Karpas-422 (cell line): ENCODE data around the gene ADAMTS17. TPM values are rescaled to one million over a fixed set of nuclear protein-coding genes. Genes with fewer than 3 reads are reported as not detected.

Experiments used
- DNase-seq: peaks from one replicate; pipeline ENCODE4 v3.0.0-alpha.2; 2015
- H2AFZ ChIP-seq: fragments of 200-600 bp; sonication (generic); 2 replicates; pipeline ENCODE4 v1.6.1; 2014; ENCODE audit warnings: antibody characterized with exemption, low read length, mixed read lengths
- H3K27ac ChIP-seq: fragments of 200-600 bp; sonication (generic); 2 replicates; pipeline ENCODE4 v1.5.1; 2014; ENCODE audit warnings: mild to moderate bottlenecking, low read length, moderate library complexity
- H3K27me3 ChIP-seq: fragments of 200-600 bp; sonication (generic); 2 replicates; pipeline ENCODE4 v1.6.1; 2014; ENCODE audit warnings: low read length, mixed read lengths
- H3K36me3 ChIP-seq: fragments of 200-600 bp; sonication (generic); 2 replicates; pipeline ENCODE4 v1.6.1; 2014; ENCODE audit warnings: low read length, mixed read lengths; ENCODE audit not compliant: insufficient read depth
- H3K4me1 ChIP-seq: fragments of 200-600 bp; sonication (generic); 2 replicates; pipeline ENCODE4 v1.6.1; 2014; ENCODE audit warnings: mild to moderate bottlenecking, low read length, mixed read lengths
- H3K4me2 ChIP-seq: fragments of 200-600 bp; sonication (generic); 2 replicates; pipeline ENCODE4 v1.6.1; 2014; ENCODE audit warnings: low read length, low read depth, mild to moderate bottlenecking; ENCODE audit not compliant: poor library complexity, severe bottlenecking
- H3K4me3 ChIP-seq: fragments of 200-600 bp; sonication (generic); 2 replicates; pipeline ENCODE4 v1.5.1; 2014; ENCODE audit warnings: mild to moderate bottlenecking, antibody characterized with exemption, low read length, mixed read lengths
- H3K79me2 ChIP-seq: fragments of 200-600 bp; sonication (generic); 2 replicates; pipeline ENCODE4 v1.6.1; 2014; ENCODE audit warnings: mild to moderate bottlenecking, low read length, mixed read lengths
- H3K9ac ChIP-seq: fragments of 200-600 bp; sonication (generic); 2 replicates; pipeline ENCODE4 v1.6.0; 2014; ENCODE audit warnings: low read length
- H3K9me2 ChIP-seq: fragments of 200-600 bp; sonication (generic), shearing (Covaris generic); replicated peaks from 2 replicates; pipeline ENCODE4 v1.6.0; 2014; ENCODE audit warnings: mild to moderate bottlenecking, low read length, moderate library complexity; ENCODE audit not compliant: insufficient read depth
- H3K9me3 ChIP-seq: fragments of 300-700, 200-600 bp; sonication (generic); 2 replicates; pipeline ENCODE4 v1.6.1; 2014; ENCODE audit warnings: low read length, mixed read lengths
- H4K20me1 ChIP-seq: fragments of 200-600 bp; sonication (generic); 2 replicates; pipeline ENCODE4 v1.6.1; 2014; ENCODE audit warnings: mild to moderate bottlenecking, antibody characterized with exemption, low read length, low read depth; ENCODE audit not compliant: insufficient read depth
- total RNA-seq: library from RNA; depleted of rRNA; stranded (reverse); fragments of >200 nt; shearing (Covaris generic); gene quantifications from 2 replicates; pipeline ENCODE4 v1.2.3, GENCODE V29; 2014; ENCODE audit warnings: low replicate concordance

ADAMTS17 gene
- total RNA-seq, 1 experiment from 2014 or later, result not detected

DNA sequence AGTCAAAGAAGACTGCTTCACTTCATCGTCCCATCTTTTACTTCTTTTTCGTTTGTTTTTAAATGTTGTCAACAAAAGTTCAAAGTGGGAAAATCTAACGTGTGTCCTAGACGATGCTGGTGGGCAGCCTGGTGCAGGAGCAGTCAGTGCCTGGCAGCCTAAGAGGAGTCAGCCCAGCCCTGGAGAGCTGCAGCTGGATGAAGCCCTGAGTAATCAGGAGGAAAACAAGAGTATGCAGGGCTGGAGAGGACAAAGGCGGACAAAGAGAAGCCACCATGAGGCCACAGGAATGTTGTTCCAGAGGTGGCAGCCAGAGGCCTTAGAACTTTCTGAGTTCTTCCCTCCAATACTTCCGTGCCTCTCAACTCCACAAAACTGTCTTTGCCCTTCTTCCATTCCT, 5.7 kb downstream of the ADAMTS17 start:
- no peak overlapping the region for H3K4me2 ChIP-seq
- H3K27ac ChIP-seq, result no peak overlapping the region
- no peak overlapping the region for H3K4me3 ChIP-seq
- no peaks in the 10 kb centered on the region for H3K36me3 ChIP-seq
- no peaks in the 10 kb centered on the region for H3K79me2 ChIP-seq
- no peak overlapping the region for H3K9ac ChIP-seq
- no peaks in the 10 kb centered on the region for H3K9me3 ChIP-seq
- H2AFZ ChIP-seq, result no peak overlapping the region
- no peaks in the 10 kb centered on the region for H3K27me3 ChIP-seq
- no peaks in the 10 kb centered on the region for H3K4me1 ChIP-seq
- no peaks in the 10 kb centered on the region for H4K20me1 ChIP-seq
- H3K9me2 ChIP-seq, result no peaks in the 10 kb centered on the region
- no peak for DNase-seq

DNA sequence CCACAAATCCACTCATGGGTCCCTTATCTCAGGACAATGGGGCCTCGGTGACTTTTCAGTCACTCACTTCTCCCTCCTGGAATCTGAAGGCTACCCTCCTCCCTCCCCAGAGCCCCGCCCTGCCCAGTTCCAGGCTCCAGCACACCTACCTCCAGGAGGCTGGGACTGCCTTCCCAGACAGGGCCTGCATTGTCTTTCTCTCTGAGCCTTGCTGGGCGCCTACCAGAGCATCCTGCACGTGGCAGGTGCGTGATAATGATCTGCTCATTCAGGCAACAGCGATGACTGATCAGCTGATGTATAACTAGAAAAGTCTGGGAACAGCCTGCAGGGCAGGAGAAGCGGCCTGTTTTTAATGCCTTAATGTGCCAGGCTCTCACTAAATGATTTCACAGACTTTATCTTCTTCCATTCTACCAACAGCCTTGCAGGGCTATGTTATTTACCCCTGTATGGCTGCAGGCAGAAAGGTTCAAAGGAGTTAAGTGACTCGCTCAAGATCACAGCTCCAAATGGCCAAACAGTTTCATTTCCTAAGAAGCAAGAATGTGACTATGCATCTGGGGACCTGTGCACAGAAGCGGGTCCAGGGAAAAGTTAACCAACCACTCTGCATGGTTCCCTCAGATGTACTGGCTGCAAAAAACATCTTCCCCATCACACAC, 6.3 kb downstream of the ADAMTS17 start:
- H2AFZ ChIP-seq, result no peak overlapping the region
- H3K4me1 ChIP-seq, result no peaks in the 10 kb centered on the region
- no peaks in the 10 kb centered on the region for H4K20me1 ChIP-seq

DNA sequence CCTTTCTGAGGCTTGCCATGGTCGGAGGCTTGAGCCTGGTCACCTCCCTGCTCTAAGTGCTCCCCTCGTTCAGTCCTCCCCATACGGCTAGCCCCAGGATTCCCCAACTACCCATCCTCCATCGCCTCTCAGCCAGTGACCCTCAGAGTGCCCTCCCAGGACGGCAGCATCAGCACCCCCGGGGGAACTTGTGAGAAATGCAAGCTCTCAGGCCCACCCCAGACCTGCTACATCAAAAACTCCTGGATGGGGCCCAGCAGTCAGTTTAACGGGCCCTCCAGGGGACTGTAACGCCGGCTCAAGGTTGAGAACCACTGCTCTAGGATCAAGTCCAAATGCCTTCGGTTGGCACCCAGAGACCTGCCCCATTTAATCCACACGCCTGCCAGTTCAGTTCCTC, 6.9 kb downstream of the ADAMTS17 start:
- Histone ChIP-seq H3K27me3 (no peaks in the 10 kb centered on the region), H3K9me2 (no peaks in the 10 kb centered on the region), H4K20me1 (no peaks in the 10 kb centered on the region), H3K4me2 (no peak overlapping the region), H3K36me3 (no peaks in the 10 kb centered on the region), H2AFZ (no peak overlapping the region), H3K9ac (no peak overlapping the region), H3K27ac (no peak overlapping the region), H3K79me2 (no peaks in the 10 kb centered on the region), H3K4me1 (no peaks in the 10 kb centered on the region), H3K9me3 (no peaks in the 10 kb centered on the region), H3K4me3 (no peak overlapping the region)
- DNase-seq, result no peak

More for the DNA sequence above, 6.3 kb downstream of the ADAMTS17 start:
- H3K79me2 ChIP-seq, result no peaks in the 10 kb centered on the region
- no peak overlapping the region for H3K27ac ChIP-seq
- H3K4me2 ChIP-seq, result no peak overlapping the region
- H3K36me3 ChIP-seq, result no peaks in the 10 kb centered on the region
- no peak overlapping the region for H3K9ac ChIP-seq
- no peaks in the 10 kb centered on the region for H3K9me3 ChIP-seq
- H3K9me2 ChIP-seq, result no peaks in the 10 kb centered on the region
- no peak overlapping the region for H3K4me3 ChIP-seq
- DNase-seq, result no peak
- no peaks in the 10 kb centered on the region for H3K27me3 ChIP-seq

DNA sequence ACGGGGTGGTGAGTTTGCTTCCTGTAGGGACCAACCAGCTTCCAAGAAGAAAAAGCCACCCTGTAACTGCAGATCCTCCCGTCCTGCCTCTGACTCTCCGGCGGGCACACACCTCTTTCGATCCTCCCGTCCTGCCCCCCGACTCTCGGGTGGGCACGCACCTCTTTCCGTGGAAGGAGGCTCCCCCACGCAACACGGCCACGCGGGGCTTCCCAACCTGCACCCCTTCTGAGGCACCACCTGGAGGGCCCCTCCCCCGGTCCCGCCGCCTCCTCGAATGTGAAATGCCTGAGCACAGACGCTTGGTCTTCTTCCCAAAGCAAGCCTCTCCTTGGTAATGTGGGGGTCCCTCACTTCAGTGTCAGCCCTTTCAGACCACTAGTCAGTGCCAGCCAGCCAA, 7.3 kb downstream of the ADAMTS17 start:
- no peaks in the 10 kb centered on the region for H3K4me1 ChIP-seq
- no peaks in the 10 kb centered on the region for H3K36me3 ChIP-seq
- H3K9me3 ChIP-seq, result no peaks in the 10 kb centered on the region
- H2AFZ ChIP-seq, result no peak overlapping the region
- no peak overlapping the region for H3K27ac ChIP-seq
- H4K20me1 ChIP-seq, result no peaks in the 10 kb centered on the region
- DNase-seq, result no peak
- H3K27me3 ChIP-seq, result no peaks in the 10 kb centered on the region
- no peaks in the 10 kb centered on the region for H3K79me2 ChIP-seq
- no peak overlapping the region for H3K9ac ChIP-seq
- H3K9me2 ChIP-seq, result no peaks in the 10 kb centered on the region
- H3K4me3 ChIP-seq, result no peak overlapping the region
- H3K4me2 ChIP-seq, result no peak overlapping the region

DNA sequence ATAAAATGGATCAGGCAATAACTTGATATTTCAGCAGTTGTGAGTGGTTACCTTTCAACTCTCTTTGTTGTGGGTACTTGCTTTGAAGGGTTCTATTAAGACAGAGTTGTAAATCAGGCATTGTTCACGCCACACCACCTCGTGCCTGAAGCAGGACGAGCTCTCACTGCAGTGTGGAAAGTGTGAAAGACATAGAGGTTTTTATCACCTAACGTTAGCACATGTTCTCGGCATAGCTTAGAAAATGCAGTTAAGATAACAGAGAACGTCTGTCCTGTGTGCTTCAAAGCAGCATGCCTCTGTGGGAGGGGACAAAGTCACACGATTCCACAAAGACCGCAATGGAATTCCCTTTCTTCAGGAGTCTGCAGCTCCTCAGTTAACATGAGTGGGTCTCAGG, 7.8 kb downstream of the ADAMTS17 start:
- Histone ChIP-seq H3K9me3 (no peaks in the 10 kb centered on the region), H2AFZ (no peak overlapping the region), H3K4me1 (no peaks in the 10 kb centered on the region), H3K27ac (no peak overlapping the region), H3K27me3 (no peaks in the 10 kb centered on the region), H3K9me2 (no peaks in the 10 kb centered on the region), H3K9ac (no peak overlapping the region), H4K20me1 (no peaks in the 10 kb centered on the region), H3K4me3 (no peak overlapping the region), H3K4me2 (no peak overlapping the region), H3K79me2 (no peaks in the 10 kb centered on the region), H3K36me3 (no peaks in the 10 kb centered on the region)
- no peak for DNase-seq

DNA sequence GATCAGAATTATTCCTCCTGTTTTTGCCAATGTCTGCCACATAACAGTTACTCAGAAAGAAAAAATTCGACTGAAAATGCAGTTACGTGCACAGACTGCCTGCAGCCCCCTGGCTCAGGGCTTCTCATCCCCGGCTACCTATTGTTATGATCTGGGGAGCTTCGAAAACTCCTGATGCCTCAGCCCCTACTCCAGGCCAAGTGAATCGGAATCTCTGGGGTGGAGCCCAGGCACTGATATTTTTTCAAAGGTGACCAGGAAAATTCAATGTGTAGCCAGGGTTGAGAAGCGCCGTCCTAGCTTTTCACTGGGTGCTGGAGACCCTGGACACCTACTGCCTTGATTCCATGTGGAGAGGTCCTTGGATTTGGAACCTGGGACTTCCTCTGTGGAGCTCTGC, 8.5 kb downstream of the ADAMTS17 start:
- Histone ChIP-seq H3K27me3 (no peaks in the 10 kb centered on the region), H3K4me1 (no peaks in the 10 kb centered on the region), H3K9me3 (no peaks in the 10 kb centered on the region), H4K20me1 (no peaks in the 10 kb centered on the region), H3K36me3 (no peaks in the 10 kb centered on the region), H2AFZ (no peak overlapping the region), H3K9ac (no peak overlapping the region), H3K4me3 (no peak overlapping the region), H3K4me2 (no peak overlapping the region), H3K79me2 (no peaks in the 10 kb centered on the region), H3K27ac (no peak overlapping the region), H3K9me2 (no peaks in the 10 kb centered on the region)
- DNase-seq, result no peak

DNA sequence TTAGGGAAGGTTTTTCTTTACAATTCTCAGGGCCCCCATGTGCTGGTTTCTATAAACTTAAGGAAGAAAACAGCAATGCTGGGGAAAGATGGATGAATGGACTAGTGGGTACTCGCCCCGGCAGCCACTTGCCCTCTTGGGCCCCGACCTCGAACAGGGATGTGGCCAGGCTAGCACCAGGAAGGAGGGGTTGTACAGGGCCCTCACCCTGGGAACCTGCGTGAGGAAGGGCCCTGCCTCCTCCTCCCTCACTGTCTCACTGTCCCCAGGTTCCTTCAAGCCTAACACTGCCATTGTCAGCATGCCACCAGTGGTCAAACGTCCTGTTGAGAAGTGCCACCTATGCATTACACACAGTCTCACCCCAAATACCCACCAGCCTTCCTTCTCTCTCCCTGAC, 9.1 kb downstream of the ADAMTS17 start:
- Histone ChIP-seq H3K4me2 (no peak overlapping the region), H3K4me3 (no peak overlapping the region), H3K9me2 (no peaks in the 10 kb centered on the region), H3K4me1 (no peaks in the 10 kb centered on the region), H3K79me2 (no peaks in the 10 kb centered on the region), H4K20me1 (no peaks in the 10 kb centered on the region), H2AFZ (no peak overlapping the region), H3K27me3 (no peaks in the 10 kb centered on the region), H3K36me3 (no peaks in the 10 kb centered on the region), H3K9ac (no peak overlapping the region), H3K9me3 (no peaks in the 10 kb centered on the region), H3K27ac (no peak overlapping the region)
- DNase-seq, result no peak

DNA sequence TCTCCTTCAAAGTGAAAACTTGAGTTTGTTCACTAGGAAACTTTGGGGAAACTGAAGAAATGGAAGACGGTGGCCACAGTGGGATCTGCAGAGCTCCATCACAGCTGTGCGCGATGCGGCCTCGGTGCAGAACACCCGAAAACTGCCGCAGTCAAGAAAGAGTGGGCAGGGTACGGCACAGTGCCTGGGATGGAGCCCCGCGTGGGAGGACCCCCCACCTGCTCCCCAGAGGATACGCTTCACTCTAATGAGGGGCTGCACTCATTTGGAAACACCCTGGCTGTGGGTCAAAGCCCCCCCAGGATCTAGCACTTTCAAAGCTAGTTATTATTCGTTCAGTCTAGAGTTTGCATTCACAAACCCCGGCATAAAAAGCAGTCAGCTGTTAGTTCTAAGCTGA, 9.5 kb downstream of the ADAMTS17 start:
- Histone ChIP-seq H3K4me1 (no peaks in the 10 kb centered on the region), H3K36me3 (no peaks in the 10 kb centered on the region), H3K79me2 (no peaks in the 10 kb centered on the region), H3K4me2 (no peak overlapping the region), H4K20me1 (no peaks in the 10 kb centered on the region), H3K4me3 (no peak overlapping the region), H3K9me2 (no peaks in the 10 kb centered on the region), H2AFZ (no peak overlapping the region), H3K9ac (no peak overlapping the region), H3K27me3 (no peaks in the 10 kb centered on the region), H3K27ac (no peak overlapping the region), H3K9me3 (no peaks in the 10 kb centered on the region)
- DNase-seq, result no peak
